Ovary (tissue), 9 donors: ENCODE measurements around the gene RHOU. TPM values are rescaled to one million over a fixed set of nuclear protein-coding genes. Genes with fewer than 3 reads are reported as not detected.

Source experiments
- DNase-seq, 5 donors: peaks; one replicate each; pipeline ENCODE4 v3.0.0-alpha.2; 2019 to 2020
- H3K27ac ChIP-seq, 2 donors: fragments of 200-600 bp; one replicate each; pipeline versions ENCODE4 v1.5.1 to v1.8.0; 2019 to 2022
- H3K27me3 ChIP-seq: fragments of 200-600 bp; one replicate; pipeline ENCODE4 v1.8.0; 2022
- H3K36me3 ChIP-seq: fragments of 200-600 bp; sonication (generic); one replicate; pipeline ENCODE4 v1.5.1; 2019
- H3K4me1 ChIP-seq: one replicate; pipeline ENCODE4 v1.8.1; 2013; ENCODE audit warnings: mild to moderate bottlenecking, moderate library complexity; ENCODE audit not compliant: insufficient read depth
- H3K4me3 ChIP-seq: fragments of 200-600 bp; sonication (generic); one replicate; pipeline ENCODE4 v1.5.1; 2017
- H3K9me3 ChIP-seq, 2 donors: fragments of 200-600 bp in 1 of 2; sonication (generic) in 1 of 2; one replicate each; pipeline versions ENCODE4 v1.5.1 to v1.8.1; 2013 to 2019; ENCODE audit warnings: mild to moderate bottlenecking in 1 of 2, moderate library complexity in 1 of 2
- EP300 ChIP-seq: sonication (generic); formaldehyde crosslinking; IDR thresholded peaks from one replicate; pipeline ENCODE4 v1.6.1; 2017; ENCODE audit warnings: antibody characterized with exemption
- POLR2A ChIP-seq: fragments of 450-650 bp; IDR thresholded peaks from one replicate; pipeline ENCODE4 v1.6.1; 2017; ENCODE audit warnings: antibody characterized with exemption, mild to moderate bottlenecking, moderate library complexity
- WGBS, 3 donors: extraction: QIAGEN DNeasy Blood & Tissue Kit in 1 of 3; methylation state at CpG; one replicate each; pipeline versions ENCODE4 v1.1.5 to v1.1.7; 2013 to 2017; 5-methylcytosine and 5-hydroxymethylcytosine counted together
- intact Hi-C, 4 donors: fragments of 100-400 bp; cut with DNase I; formaldehyde crosslinking; loops; one replicate each; pipeline versions ENCODE4 v1.11.0 to v1.15.1; 2022 to 2023
- polyA plus RNA-seq, 2 donors: library from polyadenylated mRNA; stranded (reverse); fragments of 200-250 nt in 1 of 2; fragments of 350-450 nt in 1 of 2; fragmentation: Illumina TruSeq in 1 of 2; extraction: RNeasy Lipid Tissue Mini Kit (QIAGEN cat#74804) in 1 of 2; gene quantifications; one replicate each; pipeline ENCODE4 v1.2.3, GENCODE V29; 2013 to 2014
- total RNA-seq, 7 donors: library from RNA; depleted of rRNA in 2 of 7; stranded (reverse); fragments of >200 nt in 2 of 7; fragmentation: NEBNext Ultra II Directional in 3 of 7; extraction: Animal tissue kit (Norgen Biotek cat#: 25700) in 3 of 7; gene quantifications; one replicate each; pipeline versions ENCODE4 v1.1.0 to v1.2.4, GENCODE V29; 2016 to 2023
- TF ChIP-seq, protein P1 (sequence below), 3 donors: fragments of 450-650 bp in 2 of 3; fragments of 200-600 bp in 1 of 3; IDR thresholded peaks; one replicate each; pipeline versions ENCODE4 v1.5.1 to v1.8.0; 2016 to 2022; ENCODE audit warnings: antibody characterized with exemption in 3 of 3, mild to moderate bottlenecking in 1 of 3
- donor health status: DM: no; HTN: no; CAD: no; lungs with moderate emphysema.
- donor health status: DM: no; HTN: no; CAD: no.
- donor health status: Bipolar disorder and iron deficiency.
- donor health status: DM: yes; HTN: yes; CAD: no.
- donor health status: DM: no; HTN: no; CAD: no.
- donor health status: DM: yes; HTN: yes; CAD: no.

Gene RHOU
- total and polyA plus RNA-seq, 9 donors: 20.5 to 131 (median 37.8) TPM

DNA sequence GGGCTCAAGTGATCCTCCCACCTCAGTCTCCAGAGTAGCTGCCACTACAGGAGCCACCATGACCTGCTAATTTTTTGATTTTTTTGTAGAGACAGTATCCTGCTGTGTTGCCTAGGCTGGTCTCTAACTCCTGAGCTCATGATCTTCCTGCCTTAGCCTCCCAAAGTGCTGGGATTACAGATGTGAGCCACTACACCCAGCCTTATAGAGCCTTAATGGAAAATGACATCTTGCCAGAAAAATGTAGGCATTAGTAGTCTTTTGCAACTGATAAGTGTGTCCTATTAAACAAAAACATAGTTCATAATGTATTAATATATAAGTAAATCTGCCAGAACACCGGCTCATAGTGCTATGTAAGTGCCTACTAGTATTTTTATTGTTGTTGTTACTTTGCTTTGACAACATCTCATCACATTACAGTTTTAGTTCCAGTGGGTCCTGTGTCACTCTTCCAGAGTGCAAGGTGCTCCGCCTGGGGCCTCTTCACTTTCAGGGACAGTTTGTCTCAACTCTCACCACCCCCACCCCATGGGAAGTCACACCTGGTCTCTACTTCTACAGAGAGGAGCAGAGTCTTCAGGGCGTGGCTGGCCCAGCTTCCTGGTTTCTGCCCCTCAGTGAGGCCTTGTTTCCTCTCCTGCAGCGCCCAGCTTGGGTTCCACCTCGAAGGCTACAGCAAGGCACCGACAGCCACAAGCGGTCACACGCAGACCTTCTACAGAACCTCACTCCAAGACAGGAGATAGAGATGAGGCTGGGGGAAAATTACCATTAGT, 30.1 kb downstream of the RHOU start:
- Histone ChIP-seq H3K27ac (no peak overlapping the region), H3K9me3 (no peaks in the 10 kb centered on the region), H3K4me3 (no peak overlapping the region), H3K36me3 (no peaks in the 10 kb centered on the region), H3K27me3 (no peaks in the 10 kb centered on the region), H3K4me1 (no peaks in the 10 kb centered on the region)
- TF ChIP-seq POLR2A: no peak
- TF ChIP-seq EP300: no peak
- TF ChIP-seq, protein P1, sequence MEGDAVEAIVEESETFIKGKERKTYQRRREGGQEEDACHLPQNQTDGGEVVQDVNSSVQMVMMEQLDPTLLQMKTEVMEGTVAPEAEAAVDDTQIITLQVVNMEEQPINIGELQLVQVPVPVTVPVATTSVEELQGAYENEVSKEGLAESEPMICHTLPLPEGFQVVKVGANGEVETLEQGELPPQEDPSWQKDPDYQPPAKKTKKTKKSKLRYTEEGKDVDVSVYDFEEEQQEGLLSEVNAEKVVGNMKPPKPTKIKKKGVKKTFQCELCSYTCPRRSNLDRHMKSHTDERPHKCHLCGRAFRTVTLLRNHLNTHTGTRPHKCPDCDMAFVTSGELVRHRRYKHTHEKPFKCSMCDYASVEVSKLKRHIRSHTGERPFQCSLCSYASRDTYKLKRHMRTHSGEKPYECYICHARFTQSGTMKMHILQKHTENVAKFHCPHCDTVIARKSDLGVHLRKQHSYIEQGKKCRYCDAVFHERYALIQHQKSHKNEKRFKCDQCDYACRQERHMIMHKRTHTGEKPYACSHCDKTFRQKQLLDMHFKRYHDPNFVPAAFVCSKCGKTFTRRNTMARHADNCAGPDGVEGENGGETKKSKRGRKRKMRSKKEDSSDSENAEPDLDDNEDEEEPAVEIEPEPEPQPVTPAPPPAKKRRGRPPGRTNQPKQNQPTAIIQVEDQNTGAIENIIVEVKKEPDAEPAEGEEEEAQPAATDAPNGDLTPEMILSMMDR (IDR thresholded peaks at IDR 0.05): no peak
- WGBS, 3 donors: 92 to 96% (median 92%) methylated on average over 8 of the region's 8 CpGs
- no peak for DNase-seq
- intact Hi-C loops: loop anchor here in 1 of 4 donors (10.0 kb wide), 1 partner anchor 349 kb away; no protein-coding TSS in a partner anchor

DNA sequence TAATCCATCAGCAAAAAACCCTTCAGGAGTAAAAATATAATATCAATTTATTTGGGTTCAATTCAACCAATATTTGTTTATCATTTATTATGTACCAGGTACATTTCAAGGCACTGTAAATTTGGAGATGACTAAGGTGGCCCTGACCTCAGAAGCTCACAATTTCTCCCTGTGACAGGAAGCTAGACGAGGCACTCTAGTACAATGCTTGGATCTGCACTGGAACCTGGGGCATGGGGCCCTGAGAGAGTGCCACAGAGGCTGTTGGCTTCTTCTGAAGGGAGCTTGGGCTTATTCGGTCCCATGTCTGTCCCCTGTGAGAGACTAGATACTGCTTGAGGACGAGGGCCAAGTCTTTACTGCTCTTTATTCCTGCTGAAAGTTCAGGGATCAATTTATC, 31.5 kb downstream of the RHOU start:
- 91 to 99% (median 92%) methylated on average over 3 of the region's 3 CpGs for WGBS, 3 donors
- TF ChIP-seq, protein P1 (IDR thresholded peaks at IDR 0.05): no peak
- no peak for TF ChIP-seq EP300
- TF ChIP-seq POLR2A: no peak
- H3K9me3 ChIP-seq: no peaks in the 10 kb centered on the region
- no peaks in the 10 kb centered on the region for H3K27me3 ChIP-seq
- H3K36me3 ChIP-seq: no peaks in the 10 kb centered on the region
- intact Hi-C loops: loop anchor here in 1 of 4 donors (10.0 kb wide), 1 partner anchor 348 kb away; no protein-coding TSS in a partner anchor
- H3K4me3 ChIP-seq: no peak overlapping the region
- no peak for DNase-seq
- no peak overlapping the region for H3K27ac ChIP-seq
- H3K4me1 ChIP-seq: no peaks in the 10 kb centered on the region

DNA sequence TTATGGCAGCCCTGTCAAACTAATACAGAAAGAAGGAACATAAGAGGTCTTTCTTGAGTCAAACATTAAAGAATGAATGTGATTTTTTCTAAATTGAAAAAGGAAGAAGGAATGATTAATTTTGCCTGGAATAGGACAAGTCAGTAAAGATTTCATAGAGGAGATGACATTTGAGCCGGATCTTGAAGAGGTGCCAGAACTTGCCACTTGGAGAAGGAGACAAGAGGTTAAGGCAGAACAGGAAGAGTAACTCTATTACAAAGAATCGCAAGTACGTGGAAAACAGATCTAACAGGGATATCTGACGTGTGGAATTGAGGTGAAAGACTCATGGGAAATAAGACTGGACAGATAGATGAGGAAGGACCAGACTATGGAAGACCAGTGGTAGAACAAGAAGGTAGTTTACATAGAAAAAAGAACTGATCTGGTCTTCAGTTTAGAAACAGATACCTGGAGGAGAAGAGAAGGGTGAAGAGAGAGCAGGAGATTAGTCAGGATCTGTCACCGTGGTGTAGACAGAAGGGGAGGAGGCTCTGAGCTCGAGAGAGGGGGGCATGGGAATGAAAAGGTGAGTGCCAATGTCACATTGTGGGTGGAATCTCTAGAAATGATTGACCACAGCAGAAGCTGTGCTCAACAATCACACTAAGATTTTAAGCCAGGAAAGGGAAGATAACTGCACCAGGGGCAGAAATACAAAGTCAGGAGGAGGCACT, 32.5 kb downstream of the RHOU start:
- Histone ChIP-seq H3K9me3 (no peaks in the 10 kb centered on the region), H3K4me3 (no peak overlapping the region), H3K4me1 (no peaks in the 10 kb centered on the region), H3K27me3 (no peaks in the 10 kb centered on the region), H3K36me3 (no peaks in the 10 kb centered on the region), H3K27ac (no peak overlapping the region)
- intact Hi-C loops: loop anchor here in 1 of 4 donors (10.0 kb wide), 1 partner anchor 347 kb away; no protein-coding TSS in a partner anchor
- WGBS, 3 donors: 71 to 78% (median 76%) methylated on average over 6 of the region's 6 CpGs
- TF ChIP-seq, protein P1 (IDR thresholded peaks at IDR 0.05): no peak
- TF ChIP-seq EP300: no peak
- no peak for TF ChIP-seq POLR2A
- no peak for DNase-seq

DNA sequence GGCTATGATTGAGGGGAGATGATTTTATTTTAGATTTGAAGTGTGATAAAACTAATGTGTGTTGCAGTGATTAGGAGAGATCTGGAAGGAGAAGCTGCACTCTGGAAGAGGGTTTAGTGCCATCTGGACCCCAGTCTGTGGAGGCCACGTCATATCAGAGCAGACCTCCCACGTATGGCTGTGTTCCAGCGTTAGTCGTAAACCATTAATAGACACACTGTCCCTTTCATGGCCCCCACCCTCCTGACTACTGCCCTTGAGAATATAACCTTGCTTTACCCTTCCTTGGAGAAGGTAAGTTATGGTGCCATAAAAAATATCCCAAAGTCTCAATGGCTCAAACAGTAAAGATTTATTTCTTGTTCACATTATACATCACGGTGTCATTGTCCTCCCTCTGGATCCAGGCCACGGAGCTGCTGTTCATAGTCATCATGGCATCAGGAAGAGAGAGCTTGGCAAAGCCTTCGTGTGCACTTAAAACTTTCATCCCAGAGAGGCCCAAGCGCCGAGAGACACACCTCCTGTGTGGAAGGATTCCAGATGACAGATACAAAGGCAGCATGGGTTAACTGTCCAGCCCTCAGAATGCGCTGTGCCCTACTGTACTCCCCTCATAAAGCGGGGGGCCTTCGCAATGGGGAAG, 33.2 kb downstream of the RHOU start:
- DNase-seq: no peak
- Histone ChIP-seq H3K27me3 (no peaks in the 10 kb centered on the region), H3K36me3 (no peaks in the 10 kb centered on the region), H3K9me3 (no peaks in the 10 kb centered on the region), H3K27ac (no peak overlapping the region), H3K4me3 (no peak overlapping the region), H3K4me1 (no peaks in the 10 kb centered on the region)
- WGBS, 3 donors: 66 to 67% (median 66%) methylated on average over 12 of the region's 12 CpGs
- TF ChIP-seq POLR2A (no peak), EP300 (no peak)
- TF ChIP-seq, protein P1 (IDR thresholded peaks at IDR 0.05): no peak
- intact Hi-C loops: loop anchor here in 1 of 4 donors (10.0 kb wide), 1 partner anchor 346 kb away; no protein-coding TSS in a partner anchor
